GM13977 (cell line): ENCODE results near the gene RIPOR2.

Experiments used
- DNase-seq: peaks from one replicate; pipeline ENCODE4 v3.0.0; 2012; ENCODE audit warnings: low spot score
- in situ Hi-C: fragments of 300-500 bp; cut with MboI; formaldehyde crosslinking; loops from one replicate; pipeline ENCODE4 v1.12.0; 2022; ENCODE audit warnings: low sequenced_read_pairs, low pct_unique_long_range_greater_than_20kb, mixed read lengths, inconsistent platforms; ENCODE audit not compliant: unreplicated experiment
- TF ChIP-seq, protein P1 (sequence below): IDR thresholded peaks from 2 replicates; pipeline ENCODE4 v1.5.1; 2012; ENCODE audit warnings: mild to moderate bottlenecking, control low read depth; ENCODE audit not compliant: insufficient read depth; ENCODE audit errors: extremely low read depth, missing control alignments

The RIPOR2 gene

DNA sequence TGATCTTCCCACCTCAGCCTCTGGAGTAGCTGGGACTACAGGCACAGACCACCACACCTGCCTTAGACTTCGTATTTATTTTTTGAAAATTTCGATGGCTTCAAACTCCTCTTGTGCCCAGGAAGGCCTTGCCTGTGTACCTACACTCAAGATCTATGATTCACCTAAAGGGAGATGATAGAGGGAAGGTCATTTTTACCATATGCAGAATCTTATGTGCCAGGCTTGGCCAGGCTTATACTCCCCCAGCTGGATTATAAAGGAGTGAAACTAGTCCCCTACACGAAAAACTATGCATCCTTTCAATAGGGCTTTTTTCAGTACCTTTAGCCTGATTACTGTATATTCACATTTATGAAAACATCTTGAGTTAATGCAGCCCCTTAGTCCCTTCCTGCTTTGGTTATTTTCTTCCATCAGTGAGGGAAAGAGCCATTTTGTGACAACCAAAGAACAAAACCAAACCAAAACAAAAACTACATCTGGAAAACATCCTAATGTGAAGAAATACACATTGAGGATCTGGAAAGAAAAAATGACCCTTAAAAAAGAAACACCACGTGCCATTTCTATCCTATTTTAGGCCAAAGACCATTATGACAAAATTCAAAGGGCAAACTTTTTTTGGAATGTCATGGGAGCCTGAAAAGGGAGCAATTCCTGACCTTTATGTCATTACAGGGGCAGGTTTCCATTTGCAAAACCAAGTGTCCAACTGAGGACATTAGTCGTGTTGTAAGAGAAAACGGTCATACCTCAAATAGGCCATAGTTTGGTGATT is 34.7 kb downstream of the RIPOR2 start:
- DNase-seq, result no peak
- in situ Hi-C loops, result no loop called here
- TF ChIP-seq, protein P1, sequence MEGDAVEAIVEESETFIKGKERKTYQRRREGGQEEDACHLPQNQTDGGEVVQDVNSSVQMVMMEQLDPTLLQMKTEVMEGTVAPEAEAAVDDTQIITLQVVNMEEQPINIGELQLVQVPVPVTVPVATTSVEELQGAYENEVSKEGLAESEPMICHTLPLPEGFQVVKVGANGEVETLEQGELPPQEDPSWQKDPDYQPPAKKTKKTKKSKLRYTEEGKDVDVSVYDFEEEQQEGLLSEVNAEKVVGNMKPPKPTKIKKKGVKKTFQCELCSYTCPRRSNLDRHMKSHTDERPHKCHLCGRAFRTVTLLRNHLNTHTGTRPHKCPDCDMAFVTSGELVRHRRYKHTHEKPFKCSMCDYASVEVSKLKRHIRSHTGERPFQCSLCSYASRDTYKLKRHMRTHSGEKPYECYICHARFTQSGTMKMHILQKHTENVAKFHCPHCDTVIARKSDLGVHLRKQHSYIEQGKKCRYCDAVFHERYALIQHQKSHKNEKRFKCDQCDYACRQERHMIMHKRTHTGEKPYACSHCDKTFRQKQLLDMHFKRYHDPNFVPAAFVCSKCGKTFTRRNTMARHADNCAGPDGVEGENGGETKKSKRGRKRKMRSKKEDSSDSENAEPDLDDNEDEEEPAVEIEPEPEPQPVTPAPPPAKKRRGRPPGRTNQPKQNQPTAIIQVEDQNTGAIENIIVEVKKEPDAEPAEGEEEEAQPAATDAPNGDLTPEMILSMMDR, result no peak

- in situ Hi-C loops, result no loop called here
- TF ChIP-seq, protein P1, result no peak
- DNase-seq, result no peak
These were observed 35.8 kb downstream of the RIPOR2 start for GRCh38 chr6:24899997-24900325.

DNA sequence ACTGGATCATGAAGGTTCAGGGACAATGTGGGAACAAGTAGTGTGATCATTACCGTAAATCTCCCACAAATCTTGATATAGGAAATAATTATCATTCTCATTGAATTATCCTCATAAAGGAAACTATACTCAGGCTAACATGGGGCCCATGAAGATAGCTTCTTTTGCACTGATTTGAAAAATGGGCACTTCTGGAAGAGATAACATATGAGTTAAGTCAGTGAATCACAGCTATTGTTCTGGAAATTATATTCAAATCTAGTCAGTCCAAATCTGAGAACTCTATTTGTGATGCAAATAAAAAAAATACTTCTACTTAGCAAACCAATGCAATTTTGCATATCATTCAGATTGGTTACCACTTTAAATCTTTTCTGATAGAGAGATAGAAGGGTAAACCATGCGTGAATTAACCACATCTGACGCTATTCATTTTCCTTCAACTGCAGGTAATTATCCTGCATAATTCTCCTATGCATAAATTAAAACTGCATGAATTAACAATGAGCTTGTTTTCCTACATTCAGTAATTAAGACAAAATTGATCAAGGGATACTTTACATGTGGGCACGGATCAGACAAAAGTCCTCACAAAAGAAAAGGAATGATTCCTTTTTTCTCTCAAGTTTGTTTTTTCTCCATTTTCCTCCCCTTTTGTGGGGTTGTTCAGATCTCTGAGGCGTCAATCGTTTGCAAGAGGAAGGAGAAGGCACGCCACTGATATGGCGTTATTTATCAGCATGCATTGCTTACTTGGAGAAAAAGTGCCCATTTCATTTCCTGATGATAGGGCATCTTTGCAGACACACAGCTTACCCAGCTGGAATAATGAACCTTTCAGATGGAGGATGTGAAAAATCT is 36.4 kb downstream of the RIPOR2 start:
- in situ Hi-C loops, result no loop called here
- DNase-seq, result no peak
- TF ChIP-seq, protein P1, result no peak

GRCh38 chr6:24898676-24899075 is 37.1 kb downstream of the RIPOR2 start:
- in situ Hi-C loops, result no loop called here
- no peak for DNase-seq

DNA sequence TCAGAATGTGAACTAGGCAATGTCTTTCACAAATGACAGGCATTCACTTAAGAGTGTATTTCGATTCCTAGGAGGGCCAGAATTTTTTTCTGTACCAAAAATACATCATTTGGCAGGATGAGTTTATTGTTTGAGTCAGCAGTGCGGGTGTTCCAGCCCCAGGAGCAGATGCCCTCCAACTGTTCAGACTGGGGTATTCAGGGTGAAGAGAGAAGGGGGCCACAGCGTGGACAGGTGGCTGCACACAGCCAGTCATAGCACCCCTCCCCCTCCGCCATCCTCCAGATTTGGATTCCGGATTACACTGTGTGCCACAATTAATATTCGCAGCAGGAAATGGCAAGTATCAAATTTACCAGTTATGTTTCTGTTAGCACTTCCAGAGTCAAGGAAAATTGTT is 38.6 kb downstream of the RIPOR2 start:
- in situ Hi-C loops, result no loop called here
- DNase-seq, result no peak
- TF ChIP-seq, protein P1, result no peak

More at GRCh38 chr6:24898676-24899075, 37.1 kb downstream of the RIPOR2 start:
- TF ChIP-seq, protein P1, result no peak

DNA sequence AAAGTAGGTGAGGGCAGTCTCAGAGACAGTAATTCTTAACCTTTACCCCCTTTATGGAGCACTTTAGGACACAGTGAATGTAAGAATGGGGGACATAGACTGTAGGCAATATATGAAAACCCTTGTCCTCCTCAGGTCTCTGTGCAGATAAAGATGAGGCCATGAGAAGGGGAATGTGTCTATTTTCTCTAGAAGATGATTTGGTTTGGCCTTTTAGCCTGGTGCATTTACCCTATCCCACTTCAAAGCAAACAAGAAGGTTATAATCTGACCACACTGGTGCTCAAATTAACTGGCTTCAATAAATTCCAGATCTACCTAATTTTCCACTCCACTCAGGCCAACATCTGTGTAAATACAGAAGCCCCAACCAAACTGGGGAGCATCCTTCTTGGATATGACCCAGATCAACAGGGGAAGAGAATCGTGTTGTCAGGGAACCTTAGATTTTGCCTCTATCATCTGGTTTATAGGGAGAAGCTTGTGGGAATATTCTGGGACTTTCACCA is 42.4 kb downstream of the RIPOR2 start:
- DNase-seq, result no peak
- TF ChIP-seq, protein P1, result no peak
- in situ Hi-C loops, result no loop called here
